HG03103 (cell line): ENCODE results near the gene METAP2.

ENCODE experiments used
- ATAC-seq: cut with Tn5 transposase; IDR thresholded peaks from one replicate; pipeline ENCODE4 v1.9.1; 2021; ENCODE audit warnings: low read depth; ENCODE audit not compliant: unreplicated experiment

The METAP2 gene

GRCh38 chr12:95506707-95507523 is 33.0 kb downstream of the METAP2 start:
- ATAC-seq: no peak

GRCh38 chr12:95509300-95509699 is 35.3 kb downstream of the METAP2 start:
- ATAC-seq: no peak

GRCh38 chr12:95511977-95512376 is 38.0 kb downstream of the METAP2 start:
- ATAC-seq: no peak

- no peak for ATAC-seq
Observed at GRCh38 chr12:95513599-95513998, 39.6 kb downstream of the METAP2 start.

DNA sequence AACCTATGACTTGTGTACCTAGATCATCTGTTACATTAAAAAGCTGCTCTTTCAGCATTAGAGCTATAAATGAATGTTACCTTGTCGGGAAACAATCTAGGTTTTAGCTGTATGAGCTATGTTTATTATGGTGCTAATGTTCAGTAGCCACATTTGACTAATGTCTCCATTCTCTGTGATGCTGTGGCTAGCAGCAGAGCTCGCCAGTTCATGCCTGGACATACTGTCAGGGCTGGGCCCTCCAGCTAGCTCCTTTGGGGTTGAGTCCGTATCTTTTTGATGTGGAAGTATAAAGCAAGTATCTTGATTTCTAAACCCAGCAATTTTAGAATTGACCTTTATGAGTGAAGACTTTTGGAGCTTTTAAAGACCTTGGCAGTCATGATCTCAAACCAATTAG is 41.2 kb downstream of the METAP2 start:
- ATAC-seq: no peak

GRCh38 chr12:95516757-95517156 is 42.8 kb downstream of the METAP2 start:
- ATAC-seq: no peak

GRCh38 chr12:95517246-95517645 is 43.3 kb downstream of the METAP2 start:
- ATAC-seq: no peak

DNA sequence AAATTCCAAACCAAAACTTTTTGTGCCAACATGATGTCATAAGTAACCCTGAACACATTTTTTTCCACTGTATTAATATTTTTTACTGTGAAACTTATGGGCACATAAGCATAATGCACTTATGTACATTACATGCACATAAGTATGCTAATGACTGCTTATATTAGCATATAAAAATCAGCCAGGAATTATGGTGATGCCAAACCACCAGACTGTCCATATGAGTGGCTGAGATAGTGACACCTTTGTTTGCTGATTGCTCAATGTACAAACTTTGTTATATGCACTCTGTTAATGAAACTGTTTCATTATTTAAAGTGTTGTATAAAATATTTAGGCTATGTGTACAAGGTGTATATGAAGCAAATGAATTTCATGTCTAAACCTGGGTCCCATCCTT is 45.0 kb downstream of the METAP2 start:
- no peak for ATAC-seq

DNA sequence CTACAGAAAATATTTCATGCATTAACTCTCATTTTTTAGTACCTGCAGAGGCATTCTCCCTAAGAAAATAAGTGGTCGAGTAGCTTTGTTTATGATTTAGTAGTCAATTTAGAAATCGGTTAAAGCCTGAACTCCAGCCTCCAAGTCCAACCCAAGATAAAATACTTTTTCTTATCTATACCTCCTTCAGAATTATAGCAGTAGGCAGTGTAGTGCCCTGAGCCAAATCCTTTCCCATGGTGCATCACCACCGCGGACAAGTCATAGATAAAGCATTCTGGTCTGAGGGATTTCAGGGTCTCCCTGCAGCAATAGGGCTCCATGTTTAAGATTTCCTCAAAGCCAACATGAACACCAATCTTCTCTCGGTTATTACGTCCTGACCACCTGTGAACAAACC is 46.9 kb downstream of the METAP2 start:
- no peak for ATAC-seq

DNA sequence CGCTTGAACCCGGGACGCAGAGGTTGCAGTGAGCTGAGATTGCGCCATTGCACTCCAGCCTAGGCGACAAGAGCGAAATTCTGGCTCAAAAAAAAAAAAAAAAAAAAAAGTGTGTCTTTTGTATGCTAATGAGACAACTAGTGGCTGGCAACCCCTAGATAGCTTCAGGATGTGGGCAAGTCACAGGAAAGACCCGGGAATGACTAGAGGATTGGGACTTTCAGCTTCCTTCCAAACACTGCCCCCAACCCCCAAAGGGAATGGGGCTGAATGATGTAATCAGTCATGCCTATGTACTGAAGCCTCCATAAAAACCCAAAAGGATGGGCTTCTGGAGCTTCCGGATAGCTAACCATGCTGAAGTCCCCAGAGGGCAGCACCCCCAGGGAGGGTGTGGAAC is 48.7 kb downstream of the METAP2 start:
- ATAC-seq: no peak

- ATAC-seq: no peak
Observed at GRCh38 chr12:95528431-95528830, 54.5 kb downstream of the METAP2 start.

DNA sequence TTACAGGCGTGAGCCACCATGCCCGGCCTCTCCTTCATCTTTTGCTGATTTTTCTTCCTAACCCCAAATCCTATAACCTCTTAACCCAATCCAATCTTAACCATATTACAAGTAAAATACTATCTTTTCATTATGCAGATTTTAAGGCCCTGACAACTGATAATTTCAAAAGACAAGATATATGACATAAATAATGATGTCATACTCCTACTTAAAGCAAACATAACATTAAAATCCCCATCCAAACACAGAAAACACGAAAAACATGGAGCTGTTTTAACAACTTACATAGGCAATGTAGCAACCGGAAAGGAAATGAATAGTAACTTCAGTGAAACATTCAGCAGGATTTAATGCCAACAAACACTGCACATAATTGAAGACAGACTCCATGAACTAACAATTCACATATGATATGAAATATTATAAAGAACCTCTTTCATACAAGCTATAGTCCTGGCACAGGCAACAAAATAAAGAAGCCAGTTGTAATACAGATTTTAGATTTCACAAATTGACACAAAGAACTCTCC is 55.8 kb downstream of the METAP2 start:
- ATAC-seq: no peak

DNA sequence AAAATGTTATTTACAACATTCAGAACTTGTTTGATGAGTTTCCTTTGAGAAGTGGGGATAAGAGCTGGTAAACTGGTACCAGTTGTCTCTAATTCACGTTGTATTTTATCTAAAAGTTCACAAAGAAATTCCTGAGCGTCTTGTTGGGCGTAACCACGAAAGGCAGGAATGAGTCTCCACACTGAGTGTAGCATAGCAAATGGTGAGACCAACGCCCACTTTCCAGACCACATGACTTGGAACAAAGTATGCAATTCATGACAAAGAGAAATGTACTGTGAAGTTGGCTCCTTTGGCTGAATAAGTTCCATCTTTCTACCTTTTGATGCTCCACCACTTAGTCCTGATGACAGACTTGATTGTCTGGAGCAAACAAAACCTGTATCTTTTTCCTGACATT is 58.9 kb downstream of the METAP2 start:
- no peak for ATAC-seq

GRCh38 chr12:95533985-95534384 is 60.0 kb downstream of the METAP2 start:
- no peak for ATAC-seq

DNA sequence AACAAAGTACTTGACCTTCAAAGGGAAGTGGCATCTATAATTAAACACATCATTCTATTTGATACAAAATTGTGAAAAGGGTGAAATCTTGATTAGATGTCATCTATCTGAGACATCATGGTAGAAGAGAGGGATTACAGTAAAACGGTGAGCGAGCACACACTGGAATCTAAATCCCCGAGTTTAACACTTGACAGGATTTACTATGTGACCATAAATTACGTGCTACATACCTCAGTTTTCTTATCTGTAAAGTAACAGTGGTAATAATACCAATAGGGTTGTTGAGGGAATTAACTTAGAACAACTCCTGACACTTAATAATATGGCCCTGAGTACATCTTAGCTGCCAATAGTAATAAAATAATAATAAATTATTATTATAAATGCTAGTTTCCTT is 64.1 kb downstream of the METAP2 start:
- ATAC-seq: no peak

GRCh38 chr12:95538656-95539055 is 64.7 kb downstream of the METAP2 start:
- no peak for ATAC-seq

GRCh38 chr12:95541436-95541835 is 67.5 kb downstream of the METAP2 start:
- no peak for ATAC-seq

DNA sequence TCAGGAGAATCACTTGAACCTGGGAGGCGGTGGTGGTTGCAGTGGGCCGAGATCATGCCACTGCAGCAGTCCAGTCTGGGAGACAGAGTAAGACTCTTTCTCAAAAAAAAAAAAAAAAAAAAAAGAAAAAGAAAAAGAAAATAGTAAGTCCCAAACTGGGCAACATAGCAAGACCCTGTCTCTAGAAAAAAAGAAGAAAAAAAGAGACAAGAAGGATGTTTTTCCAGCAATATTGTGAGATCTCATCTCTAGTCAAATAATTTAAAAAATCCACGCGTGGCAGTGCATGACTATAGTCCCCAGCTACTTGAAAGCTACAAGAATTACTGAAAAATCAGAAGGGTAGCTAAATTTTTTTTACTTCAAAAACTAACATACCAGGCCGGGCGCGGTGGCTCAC is 69.4 kb downstream of the METAP2 start:
- no peak for ATAC-seq

DNA sequence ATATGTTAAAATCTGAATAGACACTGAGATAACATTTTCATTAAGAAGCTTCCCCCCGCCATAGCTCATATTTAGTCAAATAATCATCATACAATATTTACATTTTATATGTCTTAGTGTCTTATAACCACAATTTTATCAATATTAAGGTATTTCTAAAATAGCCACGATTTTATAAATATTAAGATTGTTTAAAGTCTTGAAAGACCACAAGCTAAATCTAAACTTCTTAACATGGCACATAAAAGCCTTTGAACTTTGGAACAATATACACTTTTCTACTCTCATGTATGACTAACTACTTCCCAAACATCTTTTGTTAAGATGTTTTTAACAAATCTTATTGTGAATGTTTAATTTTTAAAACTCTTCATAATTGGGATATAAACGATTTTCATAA is 70.8 kb downstream of the METAP2 start:
- ATAC-seq: no peak

DNA sequence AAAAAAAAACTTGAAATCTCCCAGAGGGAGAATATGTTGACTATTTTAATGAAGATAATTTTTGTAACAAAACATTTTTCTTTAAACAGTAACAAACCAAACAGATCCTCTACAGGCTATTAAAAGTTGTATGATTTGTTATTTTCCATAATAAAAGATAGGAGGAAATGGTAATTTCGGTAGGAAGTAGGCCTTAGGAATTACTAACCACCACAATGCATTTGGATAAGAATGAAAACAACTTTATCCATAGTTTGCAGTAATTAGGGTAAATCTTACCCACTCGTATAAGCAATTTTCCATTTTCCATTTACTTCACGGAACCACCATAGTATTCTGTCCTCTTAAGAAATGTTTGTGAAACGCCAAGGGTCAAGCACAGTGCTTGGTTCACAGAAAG is 71.4 kb downstream of the METAP2 start:
- ATAC-seq: no peak

- no peak for ATAC-seq
Observed at GRCh38 chr12:95545731-95546490, 72.0 kb downstream of the METAP2 start.

DNA sequence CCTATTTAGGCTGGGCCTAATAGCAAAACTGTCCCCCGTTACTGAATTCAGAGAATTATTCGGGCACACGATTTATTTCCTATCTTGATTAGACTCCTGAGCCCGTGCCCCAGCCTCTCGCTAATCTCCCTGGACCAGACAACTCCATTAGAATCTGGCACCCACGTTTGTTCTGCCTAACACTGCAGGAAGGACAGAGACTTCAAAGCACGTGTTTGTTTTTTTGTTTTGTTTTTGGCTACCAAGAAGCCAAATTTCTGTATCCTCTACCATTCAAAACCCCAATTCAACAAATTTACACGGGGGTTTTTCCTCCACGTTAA is 72.5 kb downstream of the METAP2 start:
- ATAC-seq: no peak
